Stimulated activated CD8-positive, alpha-beta memory T cell treated with anti-CD3 and anti-CD28 coated beads, Interleukin-7, amount 100 ng/mL, for 4 hours (primary cell): Measurements from ENCODE around the gene CACNA1A.

ENCODE experiments used
- DNase-seq, 2 donors: peaks; one replicate each; pipeline ENCODE4 v3.0.0-alpha.2; 2020; ENCODE audit warnings: low read depth in 2 of 2

Gene CACNA1A

GRCh38 chr19:13493516-13494310, 12.6 kb downstream of the CACNA1A start:
- DNase-seq: no peak

GRCh38 chr19:13492128-13492527, 14.2 kb downstream of the CACNA1A start:
- DNase-seq: no peak

DNA sequence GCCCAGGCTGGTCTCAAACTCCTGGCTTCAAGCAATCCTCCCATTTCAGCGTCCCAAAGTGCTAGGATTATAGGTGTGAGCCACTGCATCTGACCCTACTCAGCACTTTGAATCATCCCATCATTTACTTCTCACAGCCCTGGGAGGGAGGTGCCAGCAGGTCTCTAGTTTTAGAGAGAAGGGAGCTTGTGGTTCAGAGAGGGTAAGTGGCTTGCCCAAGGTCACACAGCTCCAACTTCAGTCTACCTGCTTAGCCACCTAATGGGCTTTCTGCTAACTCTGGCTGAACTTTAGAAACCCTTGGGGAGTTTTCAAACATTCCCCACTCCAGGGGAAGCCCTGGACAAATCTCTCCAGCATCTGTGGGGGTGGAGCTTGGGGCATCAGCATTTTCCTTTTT, 18.3 kb downstream of the CACNA1A start:
- DNase-seq: no peak

GRCh38 chr19:13484166-13484565, 22.1 kb downstream of the CACNA1A start:
- DNase-seq: no peak

DNA sequence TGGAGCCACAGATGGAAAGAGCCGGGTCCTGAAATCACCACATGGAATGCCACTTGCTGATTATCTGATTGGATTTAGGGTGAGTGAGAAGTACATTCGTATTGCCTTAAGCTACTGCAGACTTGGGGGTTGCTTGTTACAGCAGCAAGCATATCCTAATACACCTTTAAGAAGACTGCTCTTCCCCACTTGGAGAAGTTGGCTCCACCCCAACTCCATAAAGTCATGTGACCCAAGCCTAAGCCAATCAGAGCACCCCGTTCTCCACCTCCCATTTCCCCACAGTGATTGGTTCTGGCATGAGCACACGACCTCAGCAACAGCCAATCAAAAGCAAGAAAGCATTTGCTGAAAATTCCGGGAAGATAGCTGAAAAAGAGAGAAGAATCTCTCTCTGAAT, 23.1 kb downstream of the CACNA1A start:
- DNase-seq: no peak

DNA sequence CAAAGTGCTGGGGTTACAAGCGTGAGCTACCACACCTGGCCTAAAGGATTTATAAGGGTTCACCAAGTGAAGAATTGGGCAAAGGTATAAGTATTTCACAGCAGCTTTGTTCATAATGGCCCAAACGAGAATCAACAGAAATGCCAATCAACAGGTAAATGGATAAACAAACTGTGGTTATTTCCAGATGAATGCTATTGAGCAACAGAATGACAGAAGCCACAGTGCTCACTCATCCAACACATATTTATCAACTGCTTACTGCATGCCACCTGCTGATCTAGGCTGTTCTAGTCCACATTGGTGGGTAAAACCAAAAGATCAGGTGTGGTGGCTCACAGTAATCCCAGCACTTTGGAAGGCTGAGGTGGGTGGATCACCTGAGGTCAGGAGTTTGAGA, 27.7 kb downstream of the CACNA1A start:
- DNase-seq: no peak

DNA sequence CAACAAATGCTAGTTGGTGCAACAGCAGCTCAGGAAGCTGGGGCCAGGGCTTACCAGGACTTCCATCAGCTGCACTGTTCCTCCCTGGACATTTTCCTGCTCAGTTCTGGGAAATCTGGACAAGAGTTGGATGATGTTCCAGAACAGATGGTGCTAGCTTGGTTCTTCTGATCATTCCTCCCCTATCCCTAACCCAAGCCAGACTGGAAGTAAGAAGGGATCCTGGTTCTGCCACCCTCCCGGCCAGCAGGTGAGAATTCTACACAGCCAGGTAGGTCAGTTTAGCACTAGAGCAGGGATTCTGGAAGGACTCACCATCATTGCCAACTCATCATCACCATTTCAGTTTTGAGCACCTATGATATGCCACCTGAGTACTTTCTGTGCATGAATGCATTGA, 30.2 kb downstream of the CACNA1A start:
- DNase-seq: no peak

- no peak for DNase-seq
Observed at GRCh38 chr19:13475044-13475443, 31.2 kb downstream of the CACNA1A start.

GRCh38 chr19:13466697-13467096, 39.6 kb downstream of the CACNA1A start:
- no peak for DNase-seq

DNA sequence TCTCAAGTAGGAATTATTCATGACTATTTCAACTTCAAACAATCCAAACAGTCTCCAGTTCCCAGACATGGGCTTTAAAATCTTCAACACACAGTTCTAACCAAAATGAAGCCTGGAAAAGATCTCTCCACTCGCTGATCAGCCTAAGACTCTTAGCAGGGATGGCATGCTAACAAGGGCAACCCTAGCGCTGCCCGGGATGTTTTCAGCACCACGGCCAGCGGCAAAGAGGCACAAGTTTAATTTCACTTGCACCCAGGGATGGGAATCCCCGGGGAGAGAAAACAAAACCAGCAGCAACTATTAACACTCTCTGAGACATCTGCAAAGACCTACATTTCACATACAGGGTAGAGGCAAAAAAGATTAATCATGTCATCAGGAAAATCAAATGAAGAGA, 43.0 kb downstream of the CACNA1A start:
- DNase-seq: no peak

DNA sequence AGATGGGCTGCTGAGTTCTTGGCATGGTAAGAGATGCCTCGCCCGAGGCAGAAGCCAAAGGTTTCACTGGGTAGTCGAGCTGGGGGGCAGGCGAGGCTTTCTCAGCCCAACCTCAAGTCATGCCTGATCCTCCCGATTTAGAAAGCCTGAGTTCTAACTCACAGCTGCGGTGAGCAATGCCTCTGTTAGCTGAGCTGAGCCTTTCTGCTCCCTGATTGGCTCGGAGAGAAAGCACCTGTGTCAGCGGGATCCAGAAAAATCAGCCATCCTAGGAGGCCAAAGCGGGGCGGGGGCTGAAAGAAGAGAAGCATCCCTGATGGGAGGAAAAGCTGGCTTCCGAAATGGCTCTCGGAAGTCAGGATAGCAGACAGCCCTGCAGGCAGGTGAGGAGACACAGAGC, 44.7 kb downstream of the CACNA1A start:
- no peak for DNase-seq

DNA sequence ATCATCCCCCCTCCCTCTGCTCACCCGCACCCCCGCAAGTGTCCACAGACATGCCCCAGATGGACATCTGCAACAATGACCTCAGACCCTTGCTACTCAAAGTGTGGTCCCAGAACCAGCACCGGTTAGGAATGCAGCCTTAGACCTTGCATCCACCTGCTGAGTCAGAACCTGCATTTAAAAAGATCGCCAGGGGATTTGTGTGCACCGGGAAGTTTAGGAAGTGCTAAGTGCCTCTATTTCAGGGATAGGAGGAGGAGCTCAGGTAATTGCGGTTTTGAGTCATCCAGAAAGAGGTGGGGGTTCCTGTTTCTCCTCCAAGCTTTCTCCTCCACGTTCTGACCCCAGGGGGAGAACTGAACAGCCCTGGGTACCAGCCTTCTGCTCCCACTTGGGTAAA, 46.2 kb downstream of the CACNA1A start:
- DNase-seq: no peak

DNA sequence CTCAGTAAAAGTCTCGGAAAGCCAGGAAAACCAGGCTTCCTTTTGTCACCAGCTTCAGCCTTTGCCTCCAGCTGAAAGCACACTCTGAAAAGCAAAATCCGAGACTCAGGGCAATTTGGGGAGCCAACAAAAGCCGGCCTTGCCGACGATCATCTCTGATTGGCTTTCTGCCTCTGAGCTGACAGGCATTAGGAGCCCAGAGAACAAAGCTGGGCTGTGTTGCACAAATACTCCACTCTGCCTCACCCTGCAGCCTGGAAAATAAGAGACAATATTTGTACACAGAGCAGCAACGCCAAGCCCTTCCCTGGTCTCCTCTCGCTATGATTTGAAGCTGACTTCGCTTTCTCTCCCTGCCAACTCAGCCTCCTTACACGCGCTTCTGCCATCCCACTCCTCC, 46.9 kb downstream of the CACNA1A start:
- no peak for DNase-seq

DNA sequence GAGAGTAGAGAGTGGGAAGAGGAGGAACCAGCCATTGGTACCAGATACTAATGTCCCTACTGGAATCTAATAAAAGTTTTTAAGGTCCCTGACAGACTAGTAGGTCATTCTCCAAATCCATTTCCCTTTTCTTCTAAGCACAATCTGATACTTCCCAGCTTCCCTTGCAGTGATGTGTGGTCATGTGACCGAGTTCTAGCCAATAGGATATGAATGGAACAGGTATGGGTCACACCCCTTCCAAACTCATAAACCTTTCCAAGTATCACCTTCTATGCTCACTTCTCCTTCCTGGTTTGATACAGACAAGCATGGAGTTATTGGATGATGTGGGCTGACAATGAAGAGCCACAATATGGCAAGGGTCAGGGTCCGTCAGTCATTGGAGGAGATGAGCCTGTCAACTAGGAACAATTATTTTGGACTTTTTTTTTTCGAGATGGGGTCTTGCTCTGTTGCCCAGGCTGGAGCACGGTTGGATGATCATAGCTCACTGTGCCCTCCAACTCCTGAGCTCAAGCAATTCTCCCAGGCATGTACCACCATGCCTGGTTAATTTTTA, 54.8 kb downstream of the CACNA1A start:
- no peak for DNase-seq

GRCh38 chr19:13447978-13448377, 58.3 kb downstream of the CACNA1A start:
- no peak for DNase-seq

DNA sequence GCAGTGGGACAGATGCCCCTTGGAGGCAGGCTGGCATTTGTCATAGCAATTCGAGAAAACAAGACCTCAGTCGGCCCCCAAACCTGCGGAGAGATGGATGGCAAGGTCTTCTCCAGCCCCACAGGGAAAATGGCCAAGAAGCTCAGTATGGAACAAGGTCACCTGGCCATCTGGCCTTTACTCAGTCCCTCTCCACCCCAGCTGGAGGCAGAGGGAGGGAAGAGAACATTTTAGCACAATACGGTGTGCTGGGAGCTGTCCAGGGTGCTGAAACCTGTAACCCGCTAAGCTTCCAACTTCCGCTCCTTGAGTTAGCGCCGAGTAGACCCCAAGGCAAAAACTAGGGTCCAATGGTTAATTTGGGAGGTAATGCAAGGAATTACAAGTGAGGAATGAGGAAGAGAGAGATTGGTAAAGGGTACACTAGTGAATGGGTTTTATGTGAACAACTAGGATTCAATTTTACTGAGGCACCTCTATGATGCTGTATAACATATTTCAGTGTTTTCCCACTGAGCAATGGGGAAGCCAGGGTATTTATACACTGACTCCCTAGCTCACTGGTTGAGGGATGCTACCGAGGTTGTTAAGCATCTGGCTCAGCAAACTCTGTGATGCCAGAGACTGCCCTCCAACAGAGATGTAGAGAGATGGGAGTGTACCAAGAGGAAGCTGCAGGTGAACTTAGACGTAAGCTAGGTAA, 64.3 kb downstream of the CACNA1A start:
- peak; percentile 1 to 3 for DNase-seq

- no peak for DNase-seq
Observed at GRCh38 chr19:13437919-13438618, 68.2 kb downstream of the CACNA1A start.

GRCh38 chr19:13436352-13436751, 69.9 kb downstream of the CACNA1A start:
- no peak for DNase-seq

DNA sequence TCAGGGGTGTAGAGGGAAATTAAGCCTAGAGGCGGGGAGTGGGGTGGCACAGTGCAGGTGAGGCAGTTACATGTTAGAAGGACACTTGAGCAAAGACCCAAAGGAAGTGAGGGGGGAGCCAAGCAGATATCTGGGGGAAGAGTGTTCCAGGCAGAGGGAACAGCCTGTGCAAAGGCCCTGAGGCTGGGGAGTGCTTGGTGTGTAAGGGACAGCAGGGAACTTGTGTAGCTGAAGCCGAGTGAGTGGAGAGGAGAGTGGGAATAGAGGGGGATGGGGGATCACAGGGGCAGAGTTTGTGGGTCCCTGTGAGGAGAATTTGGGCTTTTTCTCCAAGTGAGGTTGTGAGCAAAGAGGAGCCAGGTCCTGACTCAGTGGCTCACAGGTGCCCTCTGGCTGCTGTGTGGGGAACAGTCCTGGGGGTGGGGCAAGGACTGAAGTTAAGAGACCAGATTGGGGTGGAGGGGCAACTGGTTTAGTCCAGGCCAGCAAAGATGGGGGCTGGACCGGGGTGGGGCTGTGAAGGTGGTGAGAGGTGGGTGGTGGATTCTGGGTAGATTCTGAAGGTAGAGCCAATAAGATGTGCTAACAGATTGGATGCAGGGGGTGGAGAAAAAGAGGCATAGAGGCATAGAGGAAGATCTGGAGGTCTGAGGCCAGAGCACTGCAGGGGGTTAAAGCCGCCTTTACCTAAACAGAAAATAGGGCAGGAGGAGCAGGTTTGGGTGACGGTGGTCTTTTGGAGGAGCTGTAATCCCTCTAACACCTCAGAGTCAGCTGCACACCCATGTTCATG, 75.3 kb downstream of the CACNA1A start:
- peak in 1 of 2 donors; percentile 11 for DNase-seq

DNA sequence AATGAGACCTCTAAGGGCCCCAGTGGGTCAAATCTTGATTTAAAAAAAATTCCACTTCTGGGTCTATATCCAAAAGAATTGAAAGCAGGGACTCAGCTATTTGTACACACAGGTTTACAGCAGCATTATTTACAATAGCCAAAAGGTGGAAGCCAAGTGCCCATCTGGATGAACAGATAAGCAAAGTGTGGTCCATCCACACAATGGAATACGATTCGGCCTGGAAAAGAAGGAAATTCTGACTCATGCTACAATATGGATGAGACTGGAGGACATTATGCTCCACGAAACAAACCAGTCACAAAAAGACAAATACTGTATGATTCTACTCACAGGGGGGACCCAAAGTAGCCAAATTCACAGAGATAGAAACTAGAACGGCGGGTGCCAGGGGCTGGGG, 76.7 kb downstream of the CACNA1A start:
- no peak for DNase-seq

GRCh38 chr19:13428352-13428751, 77.9 kb downstream of the CACNA1A start:
- DNase-seq: no peak
